ENCODE data around the gene HRK. TPM values are rescaled to one million over a fixed set of nuclear protein-coding genes. Genes with fewer than 3 reads are reported as not detected.

HRK gene
- total RNA-seq, 1 experiment from 2014 or later, result 0.33 TPM

DNA sequence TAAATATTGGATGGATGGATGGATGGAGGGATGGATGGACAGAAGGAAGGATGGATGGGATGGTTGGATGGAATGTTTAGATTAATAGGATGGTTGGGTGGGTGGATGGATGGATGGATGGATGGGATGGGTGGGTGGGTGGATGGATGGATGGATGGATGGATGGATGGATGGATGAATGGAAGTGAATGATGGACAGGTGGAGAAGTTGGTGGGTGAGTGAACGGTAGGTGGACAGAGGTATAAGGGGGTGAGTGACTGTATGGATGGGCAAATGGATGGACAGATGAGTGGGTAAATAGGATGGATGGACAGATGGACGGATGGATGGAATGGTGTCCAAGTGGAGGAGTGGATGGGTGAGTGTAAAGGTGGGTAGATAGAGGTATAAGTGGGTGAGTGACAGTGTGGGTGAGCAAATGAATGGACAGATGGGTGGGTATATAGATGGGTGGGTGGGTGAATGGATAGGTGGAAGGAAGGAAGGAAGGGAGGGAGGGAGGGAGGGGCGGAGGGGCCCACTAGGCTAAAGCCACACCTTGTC lies 41.9 kb downstream of the HRK start:
- no peak overlapping the region for H3K4me2 ChIP-seq (ENCODE audit: low read length)
- no peaks in the 10 kb centered on the region for H4K20me1 ChIP-seq (ENCODE audit: low read length)
- ChIA-PET POLR2A (ENCODE audit: unreplicated experiment) (no interaction called here), CTCF (no interaction called here)
- no peak overlapping the region for H2AFZ ChIP-seq (ENCODE audit: low read length)
- H3K36me3 ChIP-seq (ENCODE audit: low read depth, low read length), result no peaks in the 10 kb centered on the region
- H3F3A ChIP-seq (ENCODE audit: low read length, unreplicated experiment), result no peaks in the 10 kb centered on the region
- no peaks in the 10 kb centered on the region for H3K27me3 ChIP-seq (ENCODE audit: low read length)
- H3K4me1 ChIP-seq (ENCODE audit: insufficient read depth, low read length), result no peaks in the 10 kb centered on the region
- H3K27ac ChIP-seq (ENCODE audit: low read length), result no peak overlapping the region
- H3K9me3 ChIP-seq (ENCODE audit: low read length), result no peaks in the 10 kb centered on the region
- intact Hi-C loops (cut with micrococcal nuclease), result no loop called here
- no peak for DNase-seq
- no peaks in the 10 kb centered on the region for H3K9me2 ChIP-seq (replicated peaks; ENCODE audit: low read length)
- no peak overlapping the region for H3K4me3 ChIP-seq (ENCODE audit: low read length)
- no peak overlapping the region for H3K9ac ChIP-seq (ENCODE audit: low read length)
- ATAC-seq, result no peak
- no peak for TF ChIP-seq EZH2phosphoT487 (IDR thresholded peaks at IDR 0.05; ENCODE audit: borderline replicate concordance, low read length)
- TF ChIP-seq CTCF (conservative IDR thresholded peaks at IDR 0.05; ENCODE audit: low read depth, low read length), result no peak
- no peak for TF ChIP-seq EZH2 (IDR thresholded peaks at IDR 0.05; ENCODE audit: low read length, unreplicated experiment)
- no TSS peak for BruUV-seq (replicated peaks)
- no peaks in the 10 kb centered on the region for H3K79me2 ChIP-seq (ENCODE audit: low read length)

GRCh38 chr12:116838365-116838764 lies 42.9 kb downstream of the HRK start:
- CTCF ChIA-PET, result no interaction called here
- ATAC-seq (no peak), DNase-seq (no peak)
- Histone ChIP-seq H3K4me1 (ENCODE audit: insufficient read depth, low read length) (no peaks in the 10 kb centered on the region), H3K36me3 (ENCODE audit: low read depth, low read length) (no peaks in the 10 kb centered on the region), H3K9me3 (ENCODE audit: low read length) (no peaks in the 10 kb centered on the region), H3K79me2 (ENCODE audit: low read length) (no peaks in the 10 kb centered on the region), H2AFZ (ENCODE audit: low read length) (no peak overlapping the region), H3K27me3 (ENCODE audit: low read length) (no peaks in the 10 kb centered on the region), H3F3A (ENCODE audit: low read length, unreplicated experiment) (no peaks in the 10 kb centered on the region), H3K4me3 (ENCODE audit: low read length) (no peak overlapping the region), H4K20me1 (ENCODE audit: low read length) (no peaks in the 10 kb centered on the region), H3K27ac (ENCODE audit: low read length) (no peak overlapping the region), H3K9me2 (replicated peaks; ENCODE audit: low read length) (no peaks in the 10 kb centered on the region), H3K4me2 (ENCODE audit: low read length) (no peak overlapping the region), H3K9ac (ENCODE audit: low read length) (no peak overlapping the region)
- BruUV-seq (replicated peaks), result no TSS peak
- POLR2A ChIA-PET (ENCODE audit: unreplicated experiment), result interaction anchor here (0.5 kb wide), 1 partner anchor 193 kb away, joined by 3 read pairs; no protein-coding TSS in a partner anchor
- TF ChIP-seq EZH2phosphoT487 (IDR thresholded peaks at IDR 0.05; ENCODE audit: borderline replicate concordance, low read length), result no peak
- intact Hi-C loops (cut with micrococcal nuclease), result no loop called here

DNA sequence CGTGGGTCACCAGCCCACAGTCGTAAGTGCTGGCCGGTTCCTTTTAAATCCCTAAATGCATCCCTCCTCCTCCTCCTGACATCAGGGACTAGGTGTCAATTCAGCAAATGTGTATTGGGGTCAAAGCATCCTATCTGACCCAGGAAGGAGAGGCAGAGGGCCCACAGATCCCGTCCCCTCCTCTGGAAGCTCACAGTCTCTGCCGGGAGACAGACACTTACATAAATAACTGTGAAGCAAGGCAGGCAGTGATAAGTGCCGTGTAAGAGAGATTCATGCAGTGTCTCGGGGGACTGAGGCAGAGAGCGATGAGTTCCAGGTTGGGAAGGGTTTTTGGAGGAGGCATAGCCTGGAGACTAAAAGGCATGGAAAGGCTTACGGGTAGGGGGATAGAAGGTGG lies 44.1 kb downstream of the HRK start:
- intact Hi-C loops (cut with micrococcal nuclease), result no loop called here
- no peak overlapping the region for H3K4me2 ChIP-seq (ENCODE audit: low read length)
- H3K27me3 ChIP-seq (ENCODE audit: low read length), result no peaks in the 10 kb centered on the region
- ChIA-PET POLR2A (ENCODE audit: unreplicated experiment) (no interaction called here), CTCF (no interaction called here)
- H3F3A ChIP-seq (ENCODE audit: low read length, unreplicated experiment), result no peaks in the 10 kb centered on the region
- no peak for DNase-seq
- no peak overlapping the region for H3K27ac ChIP-seq (ENCODE audit: low read length)
- H3K36me3 ChIP-seq (ENCODE audit: low read depth, low read length), result no peaks in the 10 kb centered on the region
- H3K79me2 ChIP-seq (ENCODE audit: low read length), result no peaks in the 10 kb centered on the region
- H2AFZ ChIP-seq (ENCODE audit: low read length), result no peak overlapping the region
- BruUV-seq (replicated peaks), result no TSS peak
- no peak overlapping the region for H3K9ac ChIP-seq (ENCODE audit: low read length)
- no peaks in the 10 kb centered on the region for H4K20me1 ChIP-seq (ENCODE audit: low read length)
- TF ChIP-seq EZH2phosphoT487 (IDR thresholded peaks at IDR 0.05; ENCODE audit: borderline replicate concordance, low read length), result no peak
- TF ChIP-seq CTCF (conservative IDR thresholded peaks at IDR 0.05; ENCODE audit: low read depth, low read length), result no peak
- TF ChIP-seq EZH2 (IDR thresholded peaks at IDR 0.05; ENCODE audit: low read length, unreplicated experiment), result no peak
- no peak overlapping the region for H3K4me3 ChIP-seq (ENCODE audit: low read length)
- H3K4me1 ChIP-seq (ENCODE audit: insufficient read depth, low read length), result no peaks in the 10 kb centered on the region
- ATAC-seq, result no peak
- H3K9me3 ChIP-seq (ENCODE audit: low read length), result no peaks in the 10 kb centered on the region
- no peaks in the 10 kb centered on the region for H3K9me2 ChIP-seq (replicated peaks; ENCODE audit: low read length)

Data from PC-3 (cell line).